ENCODE measurements around the gene PDCL2.
"Not testable (repeated sequence)": the region's sequence is repeated elsewhere in the genome, so short reads cannot be mapped to it uniquely, and the experiment has no call there.

Gene PDCL2

DNA sequence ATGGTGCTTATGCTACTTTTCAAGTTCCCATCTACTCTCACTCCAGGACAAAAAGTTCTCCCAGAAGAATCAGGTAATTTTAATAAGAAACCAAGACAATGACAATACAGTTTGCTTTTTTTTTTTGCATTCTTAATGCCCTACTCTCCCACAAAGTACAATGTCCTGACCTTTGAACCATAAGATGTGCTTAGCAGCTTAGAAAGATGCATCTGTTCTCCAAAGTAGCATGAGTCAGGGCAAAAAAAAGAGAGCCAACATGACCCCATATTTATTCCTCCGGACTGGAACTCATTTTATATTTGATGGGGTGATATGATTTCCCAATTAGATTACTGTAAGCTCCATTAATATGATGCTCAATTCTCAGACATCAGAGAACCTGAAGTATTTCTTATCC is 16.5 kb upstream of the PDCL2 start:
- no peaks in the 10 kb centered on the region for H3K9me3 Mint-ChIP-seq
- H3K36me3 Mint-ChIP-seq (ENCODE audit: low read depth): no peaks in the 10 kb centered on the region
- peaks cover 14% of the 10 kb centered on the region for H3K4me1 Mint-ChIP-seq
- H3K4me3 Mint-ChIP-seq: no peak overlapping the region
- H3K27me3 Mint-ChIP-seq (ENCODE audit: low read depth): no peaks in the 10 kb centered on the region
- no peak for TF ChIP-seq CTCF (IDR thresholded peaks at IDR 0.05; ENCODE audit: unreplicated experiment in 3 of 3)
- H3K27ac Mint-ChIP-seq: no peak overlapping the region

GRCh38 chr4:55604996-55605395 is 13.0 kb upstream of the PDCL2 start:
- H3K36me3 Mint-ChIP-seq (ENCODE audit: low read depth): no peaks in the 10 kb centered on the region
- peaks cover 14% of the 10 kb centered on the region for H3K4me1 Mint-ChIP-seq
- no peak overlapping the region for H3K27ac Mint-ChIP-seq
- H3K4me3 Mint-ChIP-seq: no peak overlapping the region
- no peaks in the 10 kb centered on the region for H3K27me3 Mint-ChIP-seq (ENCODE audit: low read depth)
- no peak for TF ChIP-seq CTCF (IDR thresholded peaks at IDR 0.05; ENCODE audit: unreplicated experiment in 3 of 3)
- H3K9me3 Mint-ChIP-seq: no peaks in the 10 kb centered on the region

GRCh38 chr4:55600640-55601039 is 8.6 kb upstream of the PDCL2 start:
- no peak overlapping the region for H3K4me3 Mint-ChIP-seq
- no peak for TF ChIP-seq CTCF (IDR thresholded peaks at IDR 0.05; ENCODE audit: unreplicated experiment in 3 of 3)
- H3K36me3 Mint-ChIP-seq (ENCODE audit: low read depth): no peaks in the 10 kb centered on the region
- peaks cover 8% of the 10 kb centered on the region for H3K4me1 Mint-ChIP-seq
- H3K9me3 Mint-ChIP-seq: no peaks in the 10 kb centered on the region
- H3K27ac Mint-ChIP-seq: no peak overlapping the region
- no peaks in the 10 kb centered on the region for H3K27me3 Mint-ChIP-seq (ENCODE audit: low read depth)

GRCh38 chr4:55598641-55599040 is 6.6 kb upstream of the PDCL2 start:
- no peak overlapping the region for H3K4me3 Mint-ChIP-seq
- no peak overlapping the region for H3K27ac Mint-ChIP-seq
- no peaks in the 10 kb centered on the region for H3K4me1 Mint-ChIP-seq
- no peaks in the 10 kb centered on the region for H3K27me3 Mint-ChIP-seq (ENCODE audit: low read depth)
- H3K9me3 Mint-ChIP-seq: no peaks in the 10 kb centered on the region
- H3K36me3 Mint-ChIP-seq (ENCODE audit: low read depth): no peaks in the 10 kb centered on the region
- no peak for TF ChIP-seq CTCF (IDR thresholded peaks at IDR 0.05; ENCODE audit: unreplicated experiment in 3 of 3)

- Mint-ChIP-seq H3K27me3 (ENCODE audit: low read depth) (no peaks in the 10 kb centered on the region), H3K4me1 (no peaks in the 10 kb centered on the region), H3K9me3 (peaks cover 24% of the 10 kb centered on the region), H3K4me3 (no peak overlapping the region), H3K27ac (no peak overlapping the region), H3K36me3 (ENCODE audit: low read depth) (peaks cover 5% of the 10 kb centered on the region)
- no peak for TF ChIP-seq CTCF (IDR thresholded peaks at IDR 0.05; ENCODE audit: unreplicated experiment in 3 of 3)
These were observed 3.9 kb downstream of the PDCL2 start for GRCh38 chr4:55588160-55588559.

DNA sequence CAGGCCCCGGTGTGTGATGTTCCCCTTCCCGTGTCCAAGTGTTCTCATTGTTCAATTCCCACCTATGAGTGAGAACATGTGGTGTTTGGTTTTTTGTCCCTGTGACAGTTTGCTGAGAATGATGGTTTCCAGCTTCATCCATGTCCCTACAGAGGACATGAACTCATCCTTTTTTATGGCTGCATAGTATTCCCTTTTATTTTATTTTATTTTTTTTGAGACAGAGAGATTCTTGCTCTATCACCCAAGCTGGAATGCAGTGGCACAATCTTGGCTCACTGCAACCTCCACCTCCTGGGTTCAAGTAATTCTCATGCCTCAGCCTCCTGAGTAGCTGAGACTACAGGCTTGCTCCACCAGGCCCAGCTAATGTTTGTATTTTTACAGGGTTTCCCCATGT is 9.3 kb downstream of the PDCL2 start:
- not testable (repeated sequence) for H3K36me3 Mint-ChIP-seq (ENCODE audit: low read depth); H3K27me3 Mint-ChIP-seq (ENCODE audit: low read depth); H3K4me1 Mint-ChIP-seq; H3K27ac Mint-ChIP-seq; H3K4me3 Mint-ChIP-seq
- peaks cover 24% of the 10 kb centered on the region for H3K9me3 Mint-ChIP-seq
